CD4-positive, alpha-beta T cell (primary cell): Measurements from ENCODE around the gene APOD. TPM values are rescaled to one million over a fixed set of nuclear protein-coding genes. Genes with fewer than 3 reads are reported as not detected.
A peak's percentile ranks its signal among the peaks of the same experiment; 100 is the strongest.

Experiments
- ATAC-seq: fragments of 200-7000 bp; cut with Tn5 transposase; one replicate; pipeline ENCODE4 v1.10.0; 2022; ENCODE audit warnings: mild to moderate bottlenecking; ENCODE audit not compliant: poor library complexity
- CTCF ChIA-PET: fragments of 350-600 bp; sonication (Branson Sonifier 250); formaldehyde crosslinking; loops from one replicate; lab custom pipeline; 2021; ENCODE audit warnings: antibody characterized with exemption, inconsistent platforms; lab: Charles Lee
- POLR2A ChIA-PET: fragments of 350-600 bp; sonication (Branson Sonifier 250); formaldehyde crosslinking; loops from one replicate; lab custom pipeline; 2021; ENCODE audit warnings: antibody characterized with exemption, inconsistent platforms; lab: Charles Lee
- DNase-seq, 14 experiments: peaks; one replicate each; pipeline ENCODE4 v3.0.0-alpha.2; 2013 to 2020; ENCODE audit warnings: mixed read lengths in 2 of 14
- H3K27ac ChIP-seq, 2 donors: one replicate each; pipeline versions ENCODE4 v1.5.1 to v1.7.0; 2013; ENCODE audit warnings: low read length in 2 of 2, low read depth in 1 of 2, mild to moderate bottlenecking in 1 of 2
- H3K27me3 ChIP-seq, 2 experiments: 1 replicate in 1 of 2; 2 replicates in 1 of 2; pipeline versions ENCODE4 v1.6.1 to v1.7.0; 2013; ENCODE audit warnings: low read length in 2 of 2, control low read depth in 1 of 2, mild to moderate bottlenecking in 1 of 2, moderate library complexity in 1 of 2; ENCODE audit not compliant: insufficient read depth in 2 of 2, control insufficient read depth in 1 of 2
- H3K36me3 ChIP-seq: one replicate; pipeline ENCODE4 v1.6.1; 2013; ENCODE audit warnings: low read length, control low read depth; ENCODE audit not compliant: insufficient read depth
- H3K4me1 ChIP-seq: one replicate; pipeline ENCODE4 v1.6.1; 2013; ENCODE audit warnings: low read length, control low read depth; ENCODE audit not compliant: insufficient read depth
- H3K4me3 ChIP-seq: one replicate; pipeline ENCODE4 v1.5.1; 2013; ENCODE audit warnings: mild to moderate bottlenecking, low read length, moderate library complexity
- H3K9me3 ChIP-seq, 2 experiments: 1 replicate in 1 of 2; 2 replicates in 1 of 2; pipeline versions ENCODE4 v1.6.1 to v1.7.0; 2013; ENCODE audit warnings: low read length in 2 of 2, mild to moderate bottlenecking in 2 of 2, control low read depth in 1 of 2, moderate library complexity in 1 of 2; ENCODE audit not compliant: control insufficient read depth in 1 of 2, insufficient read depth in 1 of 2
- H3K27ac Mint-ChIP-seq: one replicate; pipeline ENCODE4 v1.8.0; 2020; ENCODE audit warnings: mixed read lengths
- H3K27me3 Mint-ChIP-seq: one replicate; pipeline ENCODE4 v1.8.0; 2021; ENCODE audit warnings: mixed read lengths
- H3K36me3 Mint-ChIP-seq: one replicate; pipeline ENCODE4 v1.8.0; 2021; ENCODE audit warnings: low read depth, mixed read lengths
- H3K4me1 Mint-ChIP-seq: one replicate; pipeline ENCODE4 v1.8.0; 2021; ENCODE audit warnings: low read depth, mixed read lengths
- H3K4me3 Mint-ChIP-seq: one replicate; pipeline ENCODE4 v1.8.0; 2020; ENCODE audit warnings: mild to moderate bottlenecking, mixed read lengths
- H3K9me3 Mint-ChIP-seq: one replicate; pipeline ENCODE4 v1.8.0; 2020; ENCODE audit warnings: mixed read lengths
- CTCF ChIP-seq: fragments of 200-600 bp; IDR thresholded peaks from one replicate; pipeline ENCODE4 v1.8.0; 2022; ENCODE audit warnings: antibody characterized with exemption, mild to moderate bottlenecking
- intact Hi-C, 2 experiments: fragments of 100-400 bp; cut with DNase I in 1 of 2; cut with micrococcal nuclease in 1 of 2; formaldehyde crosslinking; loops; one replicate each; pipeline versions ENCODE4 v1.15.1 to v1.9.0; 2023 to 2025; cut with DNase I, micrococcal nuclease
- total RNA-seq, 174 experiments: library from RNA in 2 of 174; stranded (reverse) in 2 of 174; gene quantifications; one replicate each; pipeline ENCODE4 v1.2.3 and lab custom pipeline; 2021 to 2026

Gene APOD
- total RNA-seq, 2 experiments from 2014 or later, result not detected

GRCh38 chr3:195542316-195542697 lies 41.4 kb downstream of the APOD start:
- Histone ChIP-seq H3K4me1 (peaks cover 47% of the 10 kb centered on the region), H3K36me3 (no peaks in the 10 kb centered on the region), H3K4me3 (peak overlapping the region; percentile 70), H3K27me3 (no peaks in the 10 kb centered on the region), H3K27ac (peak overlapping the region; percentile 95 to 96), H3K9me3 (no peaks in the 10 kb centered on the region)
- CTCF ChIA-PET, result interaction anchor here (0.5 to 6.2 kb wide), 5 partner anchors 10 to 364 kb away, joined by 3 to 33 read pairs (median 4); no protein-coding TSS in a partner anchor
- H3K27me3 Mint-ChIP-seq, result no peaks in the 10 kb centered on the region
- H3K27ac Mint-ChIP-seq, result peak overlapping the region; percentile 93
- peak overlapping the region; percentile 88 for H3K4me3 Mint-ChIP-seq
- DNase-seq (peak in 3 of 14 experiments; percentile 34 to 54 (median 47)), ATAC-seq (no peak)
- intact Hi-C loops, result loop anchor here (1.0 to 10.0 kb wide), 4 partner anchors 8 to 1058 kb away; partner anchors contain the start of genes ATP13A3 (in 1 of the 2), LSG1 (in 1 of the 2) and XXYLT1 (in 1 of the 2)
- TF ChIP-seq CTCF, result no peak
- POLR2A ChIA-PET, result interaction anchor here (0.7 to 9.4 kb wide), 18 partner anchors 9 to 855 kb away, joined by 3 to 202 read pairs (median 9); partner anchors contain the start of genes ACAP2, TNK2 and XXYLT1
- no peaks in the 10 kb centered on the region for H3K9me3 Mint-ChIP-seq
- H3K36me3 Mint-ChIP-seq, result peaks cover 64% of the 10 kb centered on the region
- H3K4me1 Mint-ChIP-seq, result peaks cover 76% of the 10 kb centered on the region

- H3K4me1 Mint-ChIP-seq, result peaks cover 68% of the 10 kb centered on the region
- Histone ChIP-seq H3K9me3 (no peaks in the 10 kb centered on the region), H3K27ac (peak overlapping the region in 1 of 2 donors; percentile 34), H3K27me3 (no peaks in the 10 kb centered on the region), H3K4me3 (peak overlapping the region; percentile 70), H3K36me3 (no peaks in the 10 kb centered on the region), H3K4me1 (peaks cover 44% of the 10 kb centered on the region)
- no peaks in the 10 kb centered on the region for H3K9me3 Mint-ChIP-seq
- peaks cover 68% of the 10 kb centered on the region for H3K36me3 Mint-ChIP-seq
- ATAC-seq, result no peak
- ChIA-PET POLR2A (interaction anchor here (1.0 to 9.4 kb wide), 3 partner anchors 12 to 1401 kb away, joined by 3 to 202 read pairs (median 4); partner anchors contain the start of gene XXYLT1), CTCF (interaction anchor here (1.3 to 6.2 kb wide), 2 partner anchors 16 to 18 kb away, joined by 5 to 33 read pairs; no protein-coding TSS in a partner anchor)
- peak overlapping the region; percentile 93 for H3K27ac Mint-ChIP-seq
- intact Hi-C loops, result loop anchor here in 1 of 2 experiments (2.0 to 10.0 kb wide), 3 partner anchors 16 to 1056 kb away; partner anchors contain the start of genes ATP13A3 and LSG1
- TF ChIP-seq CTCF, result no peak
- peak in 4 of 14 experiments; percentile 42 to 54 (median 44) for DNase-seq
- no peaks in the 10 kb centered on the region for H3K27me3 Mint-ChIP-seq
- H3K4me3 Mint-ChIP-seq, result peak overlapping the region; percentile 88
Measured at GRCh38 chr3:195540511-195540910, 43.2 kb downstream of the APOD start.

GRCh38 chr3:195540027-195540426 lies 43.7 kb downstream of the APOD start:
- CTCF ChIA-PET, result interaction anchor here (6.2 kb wide), 1 partner anchor 17 kb away, joined by 33 read pairs; no protein-coding TSS in a partner anchor
- ATAC-seq (no peak), DNase-seq (no peak)
- H3K9me3 Mint-ChIP-seq, result no peaks in the 10 kb centered on the region
- H3K4me3 Mint-ChIP-seq, result peak overlapping the region; percentile 88
- Histone ChIP-seq H3K4me3 (peak overlapping the region; percentile 70), H3K27me3 (no peaks in the 10 kb centered on the region), H3K4me1 (peaks cover 43% of the 10 kb centered on the region), H3K27ac (peak overlapping the region in 1 of 2 donors; percentile 34), H3K9me3 (no peaks in the 10 kb centered on the region), H3K36me3 (no peaks in the 10 kb centered on the region)
- TF ChIP-seq CTCF, result no peak
- peaks cover 68% of the 10 kb centered on the region for H3K4me1 Mint-ChIP-seq
- no peaks in the 10 kb centered on the region for H3K27me3 Mint-ChIP-seq
- peaks cover 73% of the 10 kb centered on the region for H3K36me3 Mint-ChIP-seq
- intact Hi-C loops, result loop anchor here in 1 of 2 experiments (2.0 to 10.0 kb wide), 3 partner anchors 15 to 1055 kb away; partner anchors contain the start of genes ATP13A3 and LSG1
- H3K27ac Mint-ChIP-seq, result peak overlapping the region; percentile 93
- POLR2A ChIA-PET, result interaction anchor here (1.0 to 9.4 kb wide), 3 partner anchors 13 to 1402 kb away, joined by 3 to 202 read pairs (median 4); partner anchors contain the start of gene XXYLT1
